K562 (cell line): ENCODE results near the gene LEO1. TPM values are rescaled to one million over a fixed set of nuclear protein-coding genes. Genes with fewer than 3 reads are reported as not detected.

ENCODE experiments used
- ATAC-seq: fragments of 200-7000 bp; cut with Tn5 transposase; 3 replicates; pipeline ENCODE4 v1.9.1; 2020; ENCODE audit warnings: moderate library complexity
- BruUV-seq: library from RNA; stranded (reverse); fragments of 400-500 nt; replicated peaks from 2 replicates; lab custom pipeline; 2021; lab: Mats Ljungman, UMichigan
- CTCF ChIA-PET: fragments of 300-600 bp; formaldehyde crosslinking; extraction: SDS; loops from one replicate; lab custom pipeline; 2021; ENCODE audit warnings: low intra/inter-chr PET ratio; lab: Yijun Ruan, JAX
- POLR2A ChIA-PET: fragments of 300-600, 350-650 bp; sonication (Branson Sonifier 250); formaldehyde crosslinking; extraction: SDS; loops from one replicate; lab custom pipeline; 2021; ENCODE audit warnings: antibody characterized with exemption, inconsistent platforms; lab: Yijun Ruan, JAX
- DNase-seq, 4 experiments: peaks; one replicate each; pipeline versions ENCODE4 v3.0.0 to v3.0.0-alpha.2; 2011 to 2018; ENCODE audit warnings: low spot score in 3 of 4, mixed read lengths in 3 of 4; ENCODE audit errors: extremely low read depth in 1 of 4
- FAIRE-seq: peaks from 2 replicates; lab custom pipeline; 2011; peaks lifted over from hg19 to GRCh38; lab: Jason Lieb, UNC
- H2AFZ ChIP-seq: 2 replicates; pipeline ENCODE4 v1.6.0; 2011; ENCODE audit warnings: low read depth, low read length, control low read depth, inconsistent platforms
- H3K27ac ChIP-seq: fragments of 200-600 bp; 3 replicates; pipeline ENCODE4 v1.8.0; 2011; ENCODE audit warnings: low read depth, mild to moderate bottlenecking, control low read depth, inconsistent platforms, low read length, moderate library complexity, mixed read lengths; ENCODE audit errors: extremely low read depth
- H3K27me3 ChIP-seq, 2 experiments: fragments of 300-600 bp in 1 of 2; 2 replicates in 1 of 2; 3 replicates in 1 of 2; pipeline versions ENCODE4 v1.6.0 to v1.8.0; 2011; ENCODE audit warnings: inconsistent platforms in 2 of 2, low read length in 2 of 2, mild to moderate bottlenecking in 1 of 2, mixed read lengths in 1 of 2, moderate library complexity in 1 of 2; ENCODE audit not compliant: control insufficient read depth in 2 of 2, insufficient read depth in 2 of 2
- H3K36me3 ChIP-seq: fragments of 300-600 bp; 3 replicates; pipeline ENCODE4 v1.8.0; 2011; ENCODE audit warnings: mild to moderate bottlenecking, low read length, inconsistent platforms; ENCODE audit not compliant: control insufficient read depth, insufficient read depth
- H3K4me1 ChIP-seq, 2 experiments: fragments of 200-600 bp in 1 of 2; replicated peaks in 1 of 2; 2 replicates in 1 of 2; 3 replicates in 1 of 2; pipeline versions ENCODE4 v1.5.1 to v1.8.0; 2011; ENCODE audit warnings: inconsistent platforms in 2 of 2, low read length in 2 of 2, mild to moderate bottlenecking in 1 of 2, mixed read lengths in 1 of 2, moderate library complexity in 1 of 2; ENCODE audit not compliant: control insufficient read depth in 2 of 2, insufficient read depth in 2 of 2
- H3K4me2 ChIP-seq: 2 replicates; pipeline ENCODE4 v1.6.1; 2011; ENCODE audit warnings: low read length, control low read depth, inconsistent platforms, mixed read lengths; ENCODE audit not compliant: insufficient read depth
- H3K4me3 ChIP-seq: fragments of 200-600 bp; sonication (generic), shearing (Covaris generic); 2 replicates; pipeline ENCODE4 v1.5.1; 2016; ENCODE audit warnings: control low read depth, inconsistent platforms
- H3K79me2 ChIP-seq: fragments of 200-600 bp; 3 replicates; pipeline ENCODE4 v1.8.0; 2011; ENCODE audit warnings: low read length, inconsistent platforms; ENCODE audit not compliant: control insufficient read depth, insufficient read depth
- H3K9ac ChIP-seq, 2 experiments: 2 replicates each; pipeline versions ENCODE4 v1.6.0 to v1.6.1; 2011; ENCODE audit warnings: low read depth in 2 of 2, low read length in 2 of 2, control low read depth in 1 of 2, inconsistent platforms in 1 of 2, mild to moderate bottlenecking in 1 of 2, mixed read lengths in 1 of 2; ENCODE audit not compliant: insufficient read depth in 1 of 2
- H3K9me1 ChIP-seq: one replicate; pipeline ENCODE4 v1.6.0; 2011; ENCODE audit warnings: inconsistent platforms, mild to moderate bottlenecking, low read length, moderate library complexity; ENCODE audit not compliant: control insufficient read depth, insufficient read depth
- H3K9me3 ChIP-seq: replicated peaks from 2 replicates; pipeline ENCODE4 v1.5.1; 2011; ENCODE audit warnings: low read depth, low read length, inconsistent platforms; ENCODE audit not compliant: control insufficient read depth, insufficient read depth
- H4K20me1 ChIP-seq: replicated peaks from 2 replicates; pipeline ENCODE4 v1.6.1; 2011; ENCODE audit warnings: low read length, inconsistent platforms, mixed read lengths; ENCODE audit not compliant: control insufficient read depth, insufficient read depth
- CC2D1A ChIP-seq: fragments of 450-650 bp; IDR thresholded peaks from 2 replicates; pipeline ENCODE4 v1.6.1; 2017; ENCODE audit warnings: mild to moderate bottlenecking
- ELF4 ChIP-seq: fragments of 450-650 bp; formaldehyde crosslinking; IDR thresholded peaks from 2 replicates; pipeline ENCODE4 v1.4.0; 2022; ENCODE audit warnings: missing genetic modification characterization
- HDAC2 ChIP-seq: fragments of 450-650 bp; IDR thresholded peaks from 2 replicates; pipeline ENCODE4 v1.6.1; 2016; ENCODE audit warnings: mild to moderate bottlenecking
- TEAD2 ChIP-seq: fragments of 450-650 bp; IDR thresholded peaks from 2 replicates; pipeline ENCODE4 v1.6.1; 2016; ENCODE audit warnings: missing genetic modification characterization, control low read depth, missing compliant biosample characterization
- ZBED1 ChIP-seq: IDR thresholded peaks from 2 replicates; pipeline ENCODE4 v1.6.1; 2014
- ZBTB17 ChIP-seq: fragments of 450-650 bp; formaldehyde crosslinking; IDR thresholded peaks from 2 replicates; pipeline ENCODE4 v1.4.0; 2020; ENCODE audit warnings: mild to moderate bottlenecking
- ZEB2 ChIP-seq: fragments of 450-650 bp; IDR thresholded peaks from 2 replicates; pipeline ENCODE4 v1.6.1; 2016
- ZFP30 ChIP-seq: fragments of 250-450 bp; sonication (Bioruptor Pico); IDR thresholded peaks from 2 replicates; pipeline ENCODE4 v1.8.0; 2022; ENCODE audit warnings: moderate library complexity, mild to moderate bottlenecking, inconsistent platforms, borderline replicate concordance
- WGBS: fragments of 100-300 bp; shearing (Covaris generic); methylation state at CpG from one replicate; pipeline ENCODE4 v1.1.6; 2016; ENCODE audit warnings: low coverage, mixed read lengths; ENCODE audit not compliant: insufficient coverage; ENCODE audit errors: missing lambda C conversion rate; 5-methylcytosine and 5-hydroxymethylcytosine counted together
- in situ Hi-C: fragments of 300-500 bp; cut with MboI; formaldehyde crosslinking; loops from 4 replicates; pipeline ENCODE4 v1.15.0; 2018; ENCODE audit warnings: inconsistent platforms, mixed read lengths
- intact Hi-C: fragments of 100-400 bp; cut with micrococcal nuclease; formaldehyde crosslinking; loops from 2 replicates; pipeline ENCODE4 v1.14.2; 2022
- polyA plus RNA-seq, 8 experiments: library from polyadenylated mRNA; depleted of rRNA in 4 of 8; stranded (reverse) in 5 of 8; unstranded in 3 of 8; fragments of >200 nt; fragmentation: Nextera tagmentation in 2 of 8; fragmentation: Illumina TruSeq in 1 of 8; extraction: Ambion mirVana in 2 of 8; extraction: Trizol in 1 of 8; gene quantifications; 2 replicates each; pipeline versions ENCODE4 v1.2.1 to v1.2.3, GENCODE V29; 2011 to 2014; ENCODE audit warnings: inconsistent platforms in 1 of 8, missing spikeins in 1 of 8
- total RNA-seq, 7 experiments: library from RNA; depleted of rRNA in 6 of 7; stranded (reverse); fragments of >200 nt in 6 of 7; fragmentation: Illumina TruSeq in 2 of 7; extraction: Trizol in 2 of 7; gene quantifications; 2 replicates each; pipeline versions ENCODE4 v1.2.1 to v1.2.3, GENCODE V29; 2011 to 2021; ENCODE audit warnings: low replicate concordance in 1 of 7
- TF ChIP-seq, protein P1 (sequence below): fragments of 200-600 bp; sonication (generic); IDR thresholded peaks from one replicate; pipeline ENCODE4 v1.6.1; 2012; ENCODE audit warnings: mild to moderate bottlenecking, low read depth, low read length, inconsistent platforms
- TF ChIP-seq, protein P2 (sequence below): IDR thresholded peaks from 3 replicates; pipeline ENCODE4 v1.6.1; 2011; ENCODE audit warnings: borderline replicate concordance, mild to moderate bottlenecking; ENCODE audit not compliant: insufficient read length, insufficient read depth

The LEO1 gene
- total and polyA plus RNA-seq, 9 of the 15 experiments (the other 6 are each of a cell fraction or from before 2014, with no cell fraction given) = 8.4 to 48.3 (median 37.9) TPM

DNA sequence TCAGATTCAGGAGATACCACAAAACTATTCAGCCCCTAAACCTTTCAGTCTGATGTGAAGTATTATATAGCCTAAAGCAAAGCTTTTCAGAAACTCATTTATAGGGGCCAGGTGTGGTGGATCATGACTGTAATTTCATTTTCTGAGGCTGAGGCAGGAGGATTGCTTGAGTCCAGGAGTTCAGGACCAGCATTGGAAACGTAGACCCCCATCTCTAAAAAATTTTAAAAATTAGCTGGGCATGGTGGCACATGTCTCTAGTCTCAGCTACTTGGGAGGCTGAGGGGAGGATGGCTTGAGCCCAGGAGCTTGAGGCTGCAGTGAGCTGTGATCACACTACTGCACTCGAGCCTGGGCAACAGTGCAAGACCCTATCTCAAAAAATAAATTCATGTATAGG is 82.1 kb downstream of the LEO1 start:
- ChIA-PET POLR2A (interaction anchor here (1.0 to 2.4 kb wide), 3 partner anchors 11 to 24 kb away, joined by 4 to 11 read pairs (median 8); no protein-coding TSS in a partner anchor), CTCF (no interaction called here)
- no peaks in the 10 kb centered on the region for H3K9me3 ChIP-seq
- in situ Hi-C loops = no loop called here
- DNase-seq = no peak
- H3K4me1 ChIP-seq = no peaks in the 10 kb centered on the region; a peak in 2 of 5 replicates
- H3K4me3 ChIP-seq = no peak overlapping the region
- no TSS peak for BruUV-seq
- no peak for ATAC-seq
- WGBS = 90% methylated on average over 2 of the region's 2 CpGs
- no peak overlapping the region for H3K27ac ChIP-seq
- peaks cover 47% of the 10 kb centered on the region for H3K36me3 ChIP-seq
- FAIRE-seq = no peak
- TF ChIP-seq ELF4 (no peak), CC2D1A (no peak), ZFP30 (CRISPR knock-in tag) (no peak), ZBTB17 (CRISPR knock-in tag) (no peak), HDAC2 (no peak), ZBED1 (no peak), TEAD2 (no peak), ZEB2 (no peak)
- TF ChIP-seq, protein P1, sequence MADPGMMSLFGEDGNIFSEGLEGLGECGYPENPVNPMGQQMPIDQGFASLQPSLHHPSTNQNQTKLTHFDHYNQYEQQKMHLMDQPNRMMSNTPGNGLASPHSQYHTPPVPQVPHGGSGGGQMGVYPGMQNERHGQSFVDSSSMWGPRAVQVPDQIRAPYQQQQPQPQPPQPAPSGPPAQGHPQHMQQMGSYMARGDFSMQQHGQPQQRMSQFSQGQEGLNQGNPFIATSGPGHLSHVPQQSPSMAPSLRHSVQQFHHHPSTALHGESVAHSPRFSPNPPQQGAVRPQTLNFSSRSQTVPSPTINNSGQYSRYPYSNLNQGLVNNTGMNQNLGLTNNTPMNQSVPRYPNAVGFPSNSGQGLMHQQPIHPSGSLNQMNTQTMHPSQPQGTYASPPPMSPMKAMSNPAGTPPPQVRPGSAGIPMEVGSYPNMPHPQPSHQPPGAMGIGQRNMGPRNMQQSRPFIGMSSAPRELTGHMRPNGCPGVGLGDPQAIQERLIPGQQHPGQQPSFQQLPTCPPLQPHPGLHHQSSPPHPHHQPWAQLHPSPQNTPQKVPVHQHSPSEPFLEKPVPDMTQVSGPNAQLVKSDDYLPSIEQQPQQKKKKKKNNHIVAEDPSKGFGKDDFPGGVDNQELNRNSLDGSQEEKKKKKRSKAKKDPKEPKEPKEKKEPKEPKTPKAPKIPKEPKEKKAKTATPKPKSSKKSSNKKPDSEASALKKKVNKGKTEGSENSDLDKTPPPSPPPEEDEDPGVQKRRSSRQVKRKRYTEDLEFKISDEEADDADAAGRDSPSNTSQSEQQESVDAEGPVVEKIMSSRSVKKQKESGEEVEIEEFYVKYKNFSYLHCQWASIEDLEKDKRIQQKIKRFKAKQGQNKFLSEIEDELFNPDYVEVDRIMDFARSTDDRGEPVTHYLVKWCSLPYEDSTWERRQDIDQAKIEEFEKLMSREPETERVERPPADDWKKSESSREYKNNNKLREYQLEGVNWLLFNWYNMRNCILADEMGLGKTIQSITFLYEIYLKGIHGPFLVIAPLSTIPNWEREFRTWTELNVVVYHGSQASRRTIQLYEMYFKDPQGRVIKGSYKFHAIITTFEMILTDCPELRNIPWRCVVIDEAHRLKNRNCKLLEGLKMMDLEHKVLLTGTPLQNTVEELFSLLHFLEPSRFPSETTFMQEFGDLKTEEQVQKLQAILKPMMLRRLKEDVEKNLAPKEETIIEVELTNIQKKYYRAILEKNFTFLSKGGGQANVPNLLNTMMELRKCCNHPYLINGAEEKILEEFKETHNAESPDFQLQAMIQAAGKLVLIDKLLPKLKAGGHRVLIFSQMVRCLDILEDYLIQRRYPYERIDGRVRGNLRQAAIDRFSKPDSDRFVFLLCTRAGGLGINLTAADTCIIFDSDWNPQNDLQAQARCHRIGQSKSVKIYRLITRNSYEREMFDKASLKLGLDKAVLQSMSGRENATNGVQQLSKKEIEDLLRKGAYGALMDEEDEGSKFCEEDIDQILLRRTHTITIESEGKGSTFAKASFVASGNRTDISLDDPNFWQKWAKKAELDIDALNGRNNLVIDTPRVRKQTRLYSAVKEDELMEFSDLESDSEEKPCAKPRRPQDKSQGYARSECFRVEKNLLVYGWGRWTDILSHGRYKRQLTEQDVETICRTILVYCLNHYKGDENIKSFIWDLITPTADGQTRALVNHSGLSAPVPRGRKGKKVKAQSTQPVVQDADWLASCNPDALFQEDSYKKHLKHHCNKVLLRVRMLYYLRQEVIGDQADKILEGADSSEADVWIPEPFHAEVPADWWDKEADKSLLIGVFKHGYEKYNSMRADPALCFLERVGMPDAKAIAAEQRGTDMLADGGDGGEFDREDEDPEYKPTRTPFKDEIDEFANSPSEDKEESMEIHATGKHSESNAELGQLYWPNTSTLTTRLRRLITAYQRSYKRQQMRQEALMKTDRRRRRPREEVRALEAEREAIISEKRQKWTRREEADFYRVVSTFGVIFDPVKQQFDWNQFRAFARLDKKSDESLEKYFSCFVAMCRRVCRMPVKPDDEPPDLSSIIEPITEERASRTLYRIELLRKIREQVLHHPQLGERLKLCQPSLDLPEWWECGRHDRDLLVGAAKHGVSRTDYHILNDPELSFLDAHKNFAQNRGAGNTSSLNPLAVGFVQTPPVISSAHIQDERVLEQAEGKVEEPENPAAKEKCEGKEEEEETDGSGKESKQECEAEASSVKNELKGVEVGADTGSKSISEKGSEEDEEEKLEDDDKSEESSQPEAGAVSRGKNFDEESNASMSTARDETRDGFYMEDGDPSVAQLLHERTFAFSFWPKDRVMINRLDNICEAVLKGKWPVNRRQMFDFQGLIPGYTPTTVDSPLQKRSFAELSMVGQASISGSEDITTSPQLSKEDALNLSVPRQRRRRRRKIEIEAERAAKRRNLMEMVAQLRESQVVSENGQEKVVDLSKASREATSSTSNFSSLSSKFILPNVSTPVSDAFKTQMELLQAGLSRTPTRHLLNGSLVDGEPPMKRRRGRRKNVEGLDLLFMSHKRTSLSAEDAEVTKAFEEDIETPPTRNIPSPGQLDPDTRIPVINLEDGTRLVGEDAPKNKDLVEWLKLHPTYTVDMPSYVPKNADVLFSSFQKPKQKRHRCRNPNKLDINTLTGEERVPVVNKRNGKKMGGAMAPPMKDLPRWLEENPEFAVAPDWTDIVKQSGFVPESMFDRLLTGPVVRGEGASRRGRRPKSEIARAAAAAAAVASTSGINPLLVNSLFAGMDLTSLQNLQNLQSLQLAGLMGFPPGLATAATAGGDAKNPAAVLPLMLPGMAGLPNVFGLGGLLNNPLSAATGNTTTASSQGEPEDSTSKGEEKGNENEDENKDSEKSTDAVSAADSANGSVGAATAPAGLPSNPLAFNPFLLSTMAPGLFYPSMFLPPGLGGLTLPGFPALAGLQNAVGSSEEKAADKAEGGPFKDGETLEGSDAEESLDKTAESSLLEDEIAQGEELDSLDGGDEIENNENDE = no peak
- TF ChIP-seq, protein P2, sequence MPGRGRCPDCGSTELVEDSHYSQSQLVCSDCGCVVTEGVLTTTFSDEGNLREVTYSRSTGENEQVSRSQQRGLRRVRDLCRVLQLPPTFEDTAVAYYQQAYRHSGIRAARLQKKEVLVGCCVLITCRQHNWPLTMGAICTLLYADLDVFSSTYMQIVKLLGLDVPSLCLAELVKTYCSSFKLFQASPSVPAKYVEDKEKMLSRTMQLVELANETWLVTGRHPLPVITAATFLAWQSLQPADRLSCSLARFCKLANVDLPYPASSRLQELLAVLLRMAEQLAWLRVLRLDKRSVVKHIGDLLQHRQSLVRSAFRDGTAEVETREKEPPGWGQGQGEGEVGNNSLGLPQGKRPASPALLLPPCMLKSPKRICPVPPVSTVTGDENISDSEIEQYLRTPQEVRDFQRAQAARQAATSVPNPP = no peak
- intact Hi-C loops = no loop called here
- no peaks in the 10 kb centered on the region for H3K9me1 ChIP-seq
- no peaks in the 10 kb centered on the region for H3K27me3 ChIP-seq
- no peaks in the 10 kb centered on the region for H4K20me1 ChIP-seq
- no peaks in the 10 kb centered on the region for H3K79me2 ChIP-seq
- no peak overlapping the region for H3K9ac ChIP-seq
- no peak overlapping the region for H3K4me2 ChIP-seq
- H2AFZ ChIP-seq = no peak overlapping the region
